Subcutaneous abdominal adipose tissue (tissue), 5 donors: ENCODE measurements around the gene TRMT44.
"Not testable (repeated sequence)": the region's sequence is repeated elsewhere in the genome, so short reads cannot be mapped to it uniquely, and the experiment has no call there.

Experiments
- H3K27ac ChIP-seq: one replicate; pipeline ENCODE4 v1.7.0; 2013; ENCODE audit warnings: low read depth, mild to moderate bottlenecking, inconsistent platforms, low read length, moderate library complexity
- H3K27me3 ChIP-seq, 5 donors: one replicate each; pipeline ENCODE4 v1.7.0; 2013; ENCODE audit warnings: low read length in 5 of 5, inconsistent platforms in 1 of 5; ENCODE audit not compliant: control insufficient read depth in 5 of 5, insufficient read depth in 4 of 5
- H3K36me3 ChIP-seq, 5 donors: one replicate each; pipeline ENCODE4 v1.7.0; 2013; ENCODE audit warnings: low read length in 5 of 5; ENCODE audit not compliant: control insufficient read depth in 5 of 5, insufficient read depth in 5 of 5
- H3K4me1 ChIP-seq, 5 donors: one replicate each; pipeline ENCODE4 v1.7.0; 2013; ENCODE audit warnings: low read length in 5 of 5, mild to moderate bottlenecking in 3 of 5, moderate library complexity in 1 of 5; ENCODE audit not compliant: control insufficient read depth in 5 of 5, insufficient read depth in 5 of 5
- H3K4me3 ChIP-seq, 5 donors: one replicate each; pipeline ENCODE4 v1.7.0; 2013; ENCODE audit warnings: low read length in 5 of 5, low read depth in 1 of 5
- H3K9ac ChIP-seq, 5 donors: one replicate each; pipeline ENCODE4 v1.7.0; 2013; ENCODE audit warnings: low read length in 5 of 5, mild to moderate bottlenecking in 4 of 5, moderate library complexity in 3 of 5
- H3K9me3 ChIP-seq, 5 donors: one replicate each; pipeline ENCODE4 v1.7.0; 2013; ENCODE audit warnings: low read length in 5 of 5; ENCODE audit not compliant: control insufficient read depth in 5 of 5
- donor health status: healthy.
- donor health status: healthy.
- donor health status: healthy.
- donor health status: healthy.
- donor health status: healthy.

Gene TRMT44

GRCh38 chr4:8406887-8407286 lies 33.7 kb upstream of the TRMT44 start:
- not testable (repeated sequence) for H3K27ac ChIP-seq, H3K4me3 ChIP-seq, H3K9me3 ChIP-seq, H3K27me3 ChIP-seq, H3K9ac ChIP-seq
- Histone ChIP-seq H3K4me1 (peaks cover 6 to 29% (median 25%) of the 10 kb centered on the region in 5 donors), H3K36me3 (peaks cover 0 to 66% (median 40%) of the 10 kb centered on the region in 5 donors)

- no peak overlapping the region for H3K4me3 ChIP-seq
- H3K27me3 ChIP-seq = no peaks in the 10 kb centered on the region
- no peaks in the 10 kb centered on the region for H3K9me3 ChIP-seq
- peaks cover 0 to 70% (median 38%) of the 10 kb centered on the region in 5 donors for H3K36me3 ChIP-seq
- no peak overlapping the region for H3K27ac ChIP-seq
- no peak overlapping the region for H3K9ac ChIP-seq
- H3K4me1 ChIP-seq = peaks cover 5 to 24% (median 21%) of the 10 kb centered on the region in 5 donors
Observed at GRCh38 chr4:8407316-8407715, 33.3 kb upstream of the TRMT44 start.

GRCh38 chr4:8407756-8408155 lies 32.8 kb upstream of the TRMT44 start:
- no peaks in the 10 kb centered on the region for H3K9me3 ChIP-seq
- no peaks in the 10 kb centered on the region for H3K27me3 ChIP-seq
- H3K27ac ChIP-seq = no peak overlapping the region
- peaks cover 2 to 20% (median 17%) of the 10 kb centered on the region in 5 donors for H3K4me1 ChIP-seq
- H3K4me3 ChIP-seq = no peak overlapping the region
- H3K9ac ChIP-seq = no peak overlapping the region
- peaks cover 0 to 75% (median 38%) of the 10 kb centered on the region in 5 donors for H3K36me3 ChIP-seq

- Histone ChIP-seq H3K36me3 (peaks cover under 1 to 80% (median 44%) of the 10 kb centered on the region in 5 donors), H3K9me3 (no peaks in the 10 kb centered on the region), H3K4me3 (no peak overlapping the region), H3K4me1 (peaks cover 2 to 17% (median 11%) of the 10 kb centered on the region in 5 donors), H3K27ac (no peak overlapping the region), H3K9ac (no peak overlapping the region), H3K27me3 (no peaks in the 10 kb centered on the region)
Observed at GRCh38 chr4:8409264-8410065, 31.1 kb upstream of the TRMT44 start.

GRCh38 chr4:8410066-8410625 lies 30.4 kb upstream of the TRMT44 start:
- Histone ChIP-seq H3K9me3 (no peaks in the 10 kb centered on the region), H3K27ac (no peak overlapping the region), H3K9ac (no peak overlapping the region), H3K4me1 (peaks cover 2 to 17% (median 11%) of the 10 kb centered on the region in 5 donors), H3K36me3 (peaks cover 4 to 80% (median 44%) of the 10 kb centered on the region in 5 donors), H3K4me3 (no peak overlapping the region), H3K27me3 (no peaks in the 10 kb centered on the region)

- H3K9ac ChIP-seq = no peak overlapping the region
- no peak overlapping the region for H3K4me3 ChIP-seq
- H3K27ac ChIP-seq = no peak overlapping the region
- no peaks in the 10 kb centered on the region for H3K27me3 ChIP-seq
- H3K36me3 ChIP-seq = peaks cover 4 to 78% (median 42%) of the 10 kb centered on the region in 5 donors
- H3K9me3 ChIP-seq = no peaks in the 10 kb centered on the region
- peaks cover 2 to 17% (median 11%) of the 10 kb centered on the region in 5 donors for H3K4me1 ChIP-seq
Observed at GRCh38 chr4:8410641-8411271, 29.8 kb upstream of the TRMT44 start.

- Histone ChIP-seq H3K4me3 (no peak overlapping the region), H3K36me3 (peaks cover 4 to 84% (median 40%) of the 10 kb centered on the region in 5 donors), H3K9ac (no peak overlapping the region), H3K27me3 (no peaks in the 10 kb centered on the region), H3K4me1 (peaks cover 2 to 17% (median 11%) of the 10 kb centered on the region in 5 donors), H3K27ac (no peak overlapping the region), H3K9me3 (no peaks in the 10 kb centered on the region)
Observed at GRCh38 chr4:8411351-8412180, 29.0 kb upstream of the TRMT44 start.

GRCh38 chr4:8412288-8412687 lies 28.3 kb upstream of the TRMT44 start:
- H3K27ac ChIP-seq = no peak overlapping the region
- no peak overlapping the region for H3K4me3 ChIP-seq
- peaks cover 4 to 90% (median 40%) of the 10 kb centered on the region in 5 donors for H3K36me3 ChIP-seq
- peaks cover 2 to 17% (median 11%) of the 10 kb centered on the region in 5 donors for H3K4me1 ChIP-seq
- H3K9ac ChIP-seq = no peak overlapping the region
- H3K27me3 ChIP-seq = no peaks in the 10 kb centered on the region
- H3K9me3 ChIP-seq = no peaks in the 10 kb centered on the region

- Histone ChIP-seq H3K27me3 (no peaks in the 10 kb centered on the region), H3K27ac (no peak overlapping the region), H3K4me1 (peaks cover 2 to 16% (median 10%) of the 10 kb centered on the region in 5 donors), H3K9ac (no peak overlapping the region), H3K36me3 (peaks cover 4 to 71% (median 28%) of the 10 kb centered on the region in 5 donors), H3K9me3 (no peaks in the 10 kb centered on the region), H3K4me3 (no peak overlapping the region)
Observed at GRCh38 chr4:8414377-8414776, 26.2 kb upstream of the TRMT44 start.
